CD14-positive monocyte (primary cell): ENCODE data around the gene GFRA4. TPM values are rescaled to one million over a fixed set of nuclear protein-coding genes. Genes with fewer than 3 reads are reported as not detected.

Experiments used
- DNase-seq, 3 donors: peaks; one replicate each; pipeline ENCODE4 v3.0.0-alpha.2; 2011 to 2022
- H2AFZ ChIP-seq: 2 replicates; pipeline ENCODE4 v1.6.0; 2012; ENCODE audit warnings: mild to moderate bottlenecking, low read depth, low read length, inconsistent platforms; ENCODE audit not compliant: insufficient read depth, poor library complexity, severe bottlenecking
- H3K27ac ChIP-seq, 2 donors: 1 replicate in 1 of 2; 2 replicates in 1 of 2; pipeline ENCODE4 v1.5.1; 2012 to 2013; ENCODE audit warnings: low read length in 2 of 2, control low read depth in 1 of 2, inconsistent platforms in 1 of 2, low read depth in 1 of 2, mild to moderate bottlenecking in 1 of 2
- H3K27me3 ChIP-seq, 2 donors: one replicate each; pipeline versions ENCODE4 v1.6.0 to v1.6.1; 2011 to 2013; ENCODE audit warnings: low read length in 2 of 2; ENCODE audit not compliant: control insufficient read depth in 2 of 2, insufficient read depth in 2 of 2
- H3K36me3 ChIP-seq, 2 donors: replicated peaks in 1 of 2; 1 replicate in 1 of 2; 2 replicates in 1 of 2; pipeline versions ENCODE4 v1.5.1 to v1.6.1; 2012 to 2013; ENCODE audit warnings: low read length in 2 of 2, control low read depth in 1 of 2, inconsistent platforms in 1 of 2, mild to moderate bottlenecking in 1 of 2; ENCODE audit not compliant: insufficient read depth in 2 of 2, control insufficient read depth in 1 of 2
- H3K4me1 ChIP-seq, 2 donors: 1 replicate in 1 of 2; 2 replicates in 1 of 2; pipeline versions ENCODE4 v1.5.1 to v1.6.1; 2012 to 2013; ENCODE audit warnings: low read length in 2 of 2, control low read depth in 1 of 2, inconsistent platforms in 1 of 2, mild to moderate bottlenecking in 1 of 2, moderate library complexity in 1 of 2; ENCODE audit not compliant: insufficient read depth in 2 of 2, control insufficient read depth in 1 of 2
- H3K4me2 ChIP-seq: replicated peaks from 2 replicates; pipeline ENCODE3; 2012; ENCODE audit warnings: low read length, moderate library complexity, mild to moderate bottlenecking; ENCODE audit not compliant: poor library complexity, severe bottlenecking; ENCODE audit errors: extremely low read depth
- H3K4me3 ChIP-seq, 3 experiments: fragments of 200-600 bp in 1 of 3; sonication (generic) in 1 of 3; replicated peaks in 1 of 3; 1 replicate in 2 of 3; 2 replicates in 1 of 3; pipeline ENCODE4 v1.5.1; 2011 to 2013; ENCODE audit warnings: low read length in 3 of 3, mild to moderate bottlenecking in 3 of 3, control low read depth in 2 of 3, low read depth in 2 of 3, inconsistent platforms in 1 of 3, moderate library complexity in 1 of 3
- H3K79me2 ChIP-seq: 2 replicates; pipeline ENCODE4 v1.6.0; 2012; ENCODE audit warnings: mild to moderate bottlenecking, control low read depth, inconsistent platforms, low read length, moderate library complexity; ENCODE audit not compliant: insufficient read depth
- H3K9ac ChIP-seq: 2 replicates; pipeline ENCODE4 v1.6.0; 2017; ENCODE audit warnings: low read length, mild to moderate bottlenecking; ENCODE audit not compliant: insufficient read depth, poor library complexity, severe bottlenecking
- H3K9me3 ChIP-seq, 2 donors: replicated peaks in 1 of 2; 1 replicate in 1 of 2; 2 replicates in 1 of 2; pipeline versions ENCODE4 v1.5.1 to v1.6.1; 2012 to 2013; ENCODE audit warnings: low read length in 2 of 2, control low read depth in 1 of 2; ENCODE audit not compliant: control insufficient read depth in 1 of 2, insufficient read depth in 1 of 2
- H4K20me1 ChIP-seq: 2 replicates; pipeline ENCODE4 v1.6.0; 2012; ENCODE audit warnings: mild to moderate bottlenecking, low read length, control low read depth, moderate library complexity; ENCODE audit not compliant: insufficient read depth
- H3K27ac Mint-ChIP-seq, 7 donors: one replicate each; pipeline ENCODE4 v1.8.0; 2020; ENCODE audit warnings: mild to moderate bottlenecking in 7 of 7, mixed read lengths in 7 of 7, moderate library complexity in 6 of 7, inconsistent platforms in 2 of 7
- H3K27me3 Mint-ChIP-seq, 3 donors: one replicate each; pipeline ENCODE4 v1.8.0; 2021 to 2022; ENCODE audit warnings: low read depth in 3 of 3, mild to moderate bottlenecking in 3 of 3, mixed read lengths in 3 of 3, moderate library complexity in 3 of 3, inconsistent platforms in 1 of 3
- H3K36me3 Mint-ChIP-seq, 2 donors: one replicate each; pipeline ENCODE4 v1.8.0; 2020; ENCODE audit warnings: mixed read lengths in 2 of 2, inconsistent platforms in 1 of 2, mild to moderate bottlenecking in 1 of 2
- H3K4me1 Mint-ChIP-seq: one replicate; pipeline ENCODE4 v1.8.0; 2020; ENCODE audit warnings: mild to moderate bottlenecking, mixed read lengths
- H3K4me3 Mint-ChIP-seq, 2 donors: one replicate each; pipeline ENCODE4 v1.8.0; 2020; ENCODE audit warnings: mild to moderate bottlenecking in 2 of 2, mixed read lengths in 2 of 2, moderate library complexity in 1 of 2
- H3K9me3 Mint-ChIP-seq, 7 donors: one replicate each; pipeline ENCODE4 v1.8.0; 2020 to 2022; ENCODE audit warnings: mixed read lengths in 7 of 7, mild to moderate bottlenecking in 6 of 7, moderate library complexity in 6 of 7, inconsistent platforms in 2 of 7
- WGBS: methylation state at CpG from one replicate; pipeline ENCODE4 v1.1.5; 2013; ENCODE audit warnings: missing lambda C conversion rate; ENCODE audit not compliant: insufficient coverage; 5-methylcytosine and 5-hydroxymethylcytosine counted together
- intact Hi-C, 2 donors: fragments of 100-400 bp; cut with micrococcal nuclease; formaldehyde crosslinking; loops; one replicate each; pipeline versions ENCODE4 v1.15.0 to v1.15.1; 2023
- polyA plus RNA-seq, 3 donors: library from polyadenylated mRNA; depleted of rRNA in 1 of 3; unstranded in 2 of 3; stranded (reverse) in 1 of 3; fragments of 300-500 nt in 2 of 3; fragments of >200 nt in 1 of 3; fragmentation: Illumina TruSeq in 2 of 3; gene quantifications; 1 replicate in 2 of 3; 2 replicates in 1 of 3; pipeline ENCODE4 v1.2.3, GENCODE V29; 2012 to 2021
- TF ChIP-seq, protein P1 (sequence below): fragments of 200-600 bp; IDR thresholded peaks from one replicate; pipeline ENCODE4 v1.8.0; 2022; ENCODE audit warnings: antibody characterized with exemption, mild to moderate bottlenecking

GFRA4 gene
- polyA plus RNA-seq, 3 donors = not detected

- peaks cover 2 to 8% of the 10 kb centered on the region in 2 donors for H3K36me3 ChIP-seq
- peak overlapping the region in 1 of 2 donors; percentile 95 for H3K4me3 Mint-ChIP-seq
- no peak overlapping the region for H3K27ac Mint-ChIP-seq
- H3K27me3 Mint-ChIP-seq = peaks cover 0 to 10% (median 2%) of the 10 kb centered on the region in 3 donors
- H3K9me3 Mint-ChIP-seq = peaks cover 0 to 3% (median 0%) of the 10 kb centered on the region in 7 donors
- intact Hi-C loops = no loop called here
- H4K20me1 ChIP-seq = no peaks in the 10 kb centered on the region
- no peak overlapping the region for H3K27ac ChIP-seq
- H3K27me3 ChIP-seq = no peaks in the 10 kb centered on the region
- H3K36me3 Mint-ChIP-seq = peaks cover 0 to 9% of the 10 kb centered on the region in 2 donors
- H3K4me1 Mint-ChIP-seq = peaks cover 53% of the 10 kb centered on the region
- no peak for DNase-seq
- H3K4me1 ChIP-seq = peaks cover 50 to 57% of the 10 kb centered on the region in 2 donors
- H3K9ac ChIP-seq = no peak overlapping the region
- 71% methylated on average over 4 of the region's 6 CpGs for WGBS
- no peak overlapping the region for H3K4me3 ChIP-seq
- no peak overlapping the region for H3K4me2 ChIP-seq
- no peaks in the 10 kb centered on the region for H3K79me2 ChIP-seq
- H3K9me3 ChIP-seq = no peaks in the 10 kb centered on the region
- TF ChIP-seq, protein P1, sequence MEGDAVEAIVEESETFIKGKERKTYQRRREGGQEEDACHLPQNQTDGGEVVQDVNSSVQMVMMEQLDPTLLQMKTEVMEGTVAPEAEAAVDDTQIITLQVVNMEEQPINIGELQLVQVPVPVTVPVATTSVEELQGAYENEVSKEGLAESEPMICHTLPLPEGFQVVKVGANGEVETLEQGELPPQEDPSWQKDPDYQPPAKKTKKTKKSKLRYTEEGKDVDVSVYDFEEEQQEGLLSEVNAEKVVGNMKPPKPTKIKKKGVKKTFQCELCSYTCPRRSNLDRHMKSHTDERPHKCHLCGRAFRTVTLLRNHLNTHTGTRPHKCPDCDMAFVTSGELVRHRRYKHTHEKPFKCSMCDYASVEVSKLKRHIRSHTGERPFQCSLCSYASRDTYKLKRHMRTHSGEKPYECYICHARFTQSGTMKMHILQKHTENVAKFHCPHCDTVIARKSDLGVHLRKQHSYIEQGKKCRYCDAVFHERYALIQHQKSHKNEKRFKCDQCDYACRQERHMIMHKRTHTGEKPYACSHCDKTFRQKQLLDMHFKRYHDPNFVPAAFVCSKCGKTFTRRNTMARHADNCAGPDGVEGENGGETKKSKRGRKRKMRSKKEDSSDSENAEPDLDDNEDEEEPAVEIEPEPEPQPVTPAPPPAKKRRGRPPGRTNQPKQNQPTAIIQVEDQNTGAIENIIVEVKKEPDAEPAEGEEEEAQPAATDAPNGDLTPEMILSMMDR = no peak
- H2AFZ ChIP-seq = no peak overlapping the region
These were observed 46.8 kb upstream of the GFRA4 start for GRCh38 chr20:3710011-3710466.

- peaks cover 3 to 17% of the 10 kb centered on the region in 2 donors for H3K36me3 Mint-ChIP-seq
- H3K4me3 Mint-ChIP-seq = no peak overlapping the region
- H2AFZ ChIP-seq = no peak overlapping the region
- peaks cover 26 to 32% of the 10 kb centered on the region in 2 donors for H3K4me1 ChIP-seq
- H3K9me3 Mint-ChIP-seq = peaks cover 0 to 3% (median 0%) of the 10 kb centered on the region in 7 donors
- H3K27me3 ChIP-seq = no peaks in the 10 kb centered on the region
- H3K27ac Mint-ChIP-seq = peak overlapping the region in 2 of 7 donors; percentile 21 to 82
- intact Hi-C loops = no loop called here
- H3K9me3 ChIP-seq = no peaks in the 10 kb centered on the region
- H3K4me2 ChIP-seq = no peak overlapping the region
- no peaks in the 10 kb centered on the region for H4K20me1 ChIP-seq
- no peak overlapping the region for H3K27ac ChIP-seq
- WGBS = 97% methylated on average over 3 of the region's 3 CpGs
- DNase-seq = no peak
- H3K36me3 ChIP-seq = peaks cover 2 to 19% of the 10 kb centered on the region in 2 donors
- H3K9ac ChIP-seq = no peak overlapping the region
- H3K4me1 Mint-ChIP-seq = peaks cover 30% of the 10 kb centered on the region
- no peaks in the 10 kb centered on the region for H3K79me2 ChIP-seq
- H3K4me3 ChIP-seq = no peak overlapping the region
- peaks cover 0 to 10% (median 2%) of the 10 kb centered on the region in 3 donors for H3K27me3 Mint-ChIP-seq
- TF ChIP-seq, protein P1 = no peak
These were observed 44.3 kb upstream of the GFRA4 start for GRCh38 chr20:3707508-3707899.
